Hepatocyte (in vitro differentiated cells): ENCODE data around the gene BPIFA1. TPM values are rescaled to one million over a fixed set of nuclear protein-coding genes. Genes with fewer than 3 reads are reported as not detected.

Source experiments
- DNase-seq: peaks from one replicate; pipeline ENCODE4 v3.0.0-alpha.2; 2016; ENCODE audit warnings: low spot score
- H2AFZ ChIP-seq: fragments of 200-600 bp; sonication (generic); 2 replicates; pipeline ENCODE4 v1.6.0; 2016; ENCODE audit warnings: antibody characterized with exemption, mild to moderate bottlenecking
- H3K27ac ChIP-seq: fragments of 200-600 bp; sonication (generic); 2 replicates; pipeline ENCODE4 v1.5.1; 2016; ENCODE audit warnings: mild to moderate bottlenecking
- H3K27me3 ChIP-seq: fragments of 200-600 bp; sonication (generic); 2 replicates; pipeline ENCODE4 v1.6.1; 2016
- H3K36me3 ChIP-seq: fragments of 200-600 bp; sonication (generic); replicated peaks from 2 replicates; pipeline ENCODE4 v1.5.1; 2016; ENCODE audit warnings: low read depth; ENCODE audit not compliant: insufficient read depth
- H3K4me1 ChIP-seq: fragments of 200-600 bp; sonication (generic); 2 replicates; pipeline ENCODE4 v1.5.1; 2016; ENCODE audit warnings: mild to moderate bottlenecking, moderate library complexity; ENCODE audit not compliant: insufficient read depth
- H3K4me2 ChIP-seq: fragments of 200-600 bp; sonication (generic); 2 replicates; pipeline ENCODE4 v1.6.0; 2016
- H3K4me3 ChIP-seq: fragments of 200-600 bp; sonication (generic); 2 replicates; pipeline ENCODE4 v1.5.1; 2016; ENCODE audit warnings: mild to moderate bottlenecking
- H3K79me2 ChIP-seq: fragments of 200-600 bp; sonication (generic); 2 replicates; pipeline ENCODE4 v1.6.0; 2017; ENCODE audit warnings: mild to moderate bottlenecking
- H3K9me2 ChIP-seq: fragments of 200-600 bp; sonication (generic); replicated peaks from 2 replicates; pipeline ENCODE4 v1.6.0; 2017; ENCODE audit warnings: mild to moderate bottlenecking; ENCODE audit not compliant: insufficient read depth
- H3K9me3 ChIP-seq: fragments of 200-600 bp; sonication (generic); 2 replicates; pipeline ENCODE4 v1.5.1; 2016; ENCODE audit warnings: low read depth, mild to moderate bottlenecking
- H4K20me1 ChIP-seq: fragments of 200-600 bp; sonication (generic); 2 replicates; pipeline ENCODE4 v1.6.0; 2016; ENCODE audit warnings: mild to moderate bottlenecking; ENCODE audit not compliant: insufficient read depth, poor library complexity, severe bottlenecking
- EZH2 ChIP-seq: fragments of 200-600 bp; sonication (generic); IDR thresholded peaks from 2 replicates; pipeline ENCODE4 v1.6.1; 2016; ENCODE audit warnings: antibody characterized with exemption, mild to moderate bottlenecking, borderline replicate concordance
- EZH2phosphoT487 ChIP-seq: fragments of 200-600 bp; sonication (generic); IDR thresholded peaks from one replicate; pipeline ENCODE4 v1.6.1; 2018; ENCODE audit warnings: antibody characterized with exemption, mild to moderate bottlenecking, low read depth, moderate library complexity; ENCODE audit not compliant: unreplicated experiment, severe bottlenecking
- WGBS: methylation state at CpG from one replicate; pipeline ENCODE4 v1.1.6; 2016; ENCODE audit warnings: low lambda C conversion rate; ENCODE audit errors: missing lambda C conversion rate; 5-methylcytosine and 5-hydroxymethylcytosine counted together
- polyA plus RNA-seq: library from polyadenylated mRNA; unstranded; fragments of >200 nt; fragmentation: Nextera tagmentation; extraction: Ambion mirVana; gene quantifications from 2 replicates; pipeline ENCODE4 v1.2.1, GENCODE V29; 2016
- total RNA-seq: library from RNA; depleted of rRNA; stranded (reverse); fragments of >200 nt; gene quantifications from 2 replicates; pipeline ENCODE4 v1.2.3, GENCODE V29; 2014
- TF ChIP-seq, protein P1 (sequence below): fragments of 200-600 bp; sonication (generic); IDR thresholded peaks from 2 replicates; pipeline ENCODE4 v1.5.1; 2016; ENCODE audit warnings: antibody characterized with exemption, mild to moderate bottlenecking; ENCODE audit not compliant: poor library complexity

Gene BPIFA1
- total and polyA plus RNA-seq, 2 experiments from 2014 or later, result not detected

DNA sequence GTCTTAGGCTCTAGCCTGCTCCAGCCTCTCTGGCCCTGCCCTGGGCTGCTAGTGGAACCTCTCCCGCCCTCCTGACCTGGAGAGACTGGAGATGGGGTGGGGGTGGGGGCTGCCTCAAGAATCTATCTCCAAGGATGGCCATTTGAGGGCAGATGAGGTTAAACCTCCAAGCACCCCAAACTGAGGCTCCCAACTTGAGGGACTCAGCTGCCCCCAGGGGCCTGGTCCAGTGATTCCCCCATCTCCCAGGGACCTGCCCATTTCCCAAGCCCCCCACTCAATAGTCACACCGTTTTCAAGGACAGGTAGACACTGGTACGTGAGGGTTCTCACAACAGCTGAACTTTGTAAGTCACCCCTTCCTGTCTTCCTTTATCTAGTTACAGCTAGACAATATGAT is 40.1 kb downstream of the BPIFA1 start:
- no peaks in the 10 kb centered on the region for H3K79me2 ChIP-seq
- H3K36me3 ChIP-seq, result no peaks in the 10 kb centered on the region
- no peaks in the 10 kb centered on the region for H3K9me3 ChIP-seq
- no peak overlapping the region for H3K27ac ChIP-seq
- TF ChIP-seq, protein P1, sequence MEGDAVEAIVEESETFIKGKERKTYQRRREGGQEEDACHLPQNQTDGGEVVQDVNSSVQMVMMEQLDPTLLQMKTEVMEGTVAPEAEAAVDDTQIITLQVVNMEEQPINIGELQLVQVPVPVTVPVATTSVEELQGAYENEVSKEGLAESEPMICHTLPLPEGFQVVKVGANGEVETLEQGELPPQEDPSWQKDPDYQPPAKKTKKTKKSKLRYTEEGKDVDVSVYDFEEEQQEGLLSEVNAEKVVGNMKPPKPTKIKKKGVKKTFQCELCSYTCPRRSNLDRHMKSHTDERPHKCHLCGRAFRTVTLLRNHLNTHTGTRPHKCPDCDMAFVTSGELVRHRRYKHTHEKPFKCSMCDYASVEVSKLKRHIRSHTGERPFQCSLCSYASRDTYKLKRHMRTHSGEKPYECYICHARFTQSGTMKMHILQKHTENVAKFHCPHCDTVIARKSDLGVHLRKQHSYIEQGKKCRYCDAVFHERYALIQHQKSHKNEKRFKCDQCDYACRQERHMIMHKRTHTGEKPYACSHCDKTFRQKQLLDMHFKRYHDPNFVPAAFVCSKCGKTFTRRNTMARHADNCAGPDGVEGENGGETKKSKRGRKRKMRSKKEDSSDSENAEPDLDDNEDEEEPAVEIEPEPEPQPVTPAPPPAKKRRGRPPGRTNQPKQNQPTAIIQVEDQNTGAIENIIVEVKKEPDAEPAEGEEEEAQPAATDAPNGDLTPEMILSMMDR, result no peak
- TF ChIP-seq EZH2 (no peak), EZH2phosphoT487 (no peak)
- H3K27me3 ChIP-seq, result peaks cover 14% of the 10 kb centered on the region
- H4K20me1 ChIP-seq, result no peaks in the 10 kb centered on the region
- H3K4me3 ChIP-seq, result no peak overlapping the region
- H3K4me2 ChIP-seq, result no peak overlapping the region
- no peak overlapping the region for H2AFZ ChIP-seq
- H3K4me1 ChIP-seq, result no peaks in the 10 kb centered on the region
- no peaks in the 10 kb centered on the region for H3K9me2 ChIP-seq
- 64% methylated on average over 2 of the region's 3 CpGs for WGBS
- no peak for DNase-seq

DNA sequence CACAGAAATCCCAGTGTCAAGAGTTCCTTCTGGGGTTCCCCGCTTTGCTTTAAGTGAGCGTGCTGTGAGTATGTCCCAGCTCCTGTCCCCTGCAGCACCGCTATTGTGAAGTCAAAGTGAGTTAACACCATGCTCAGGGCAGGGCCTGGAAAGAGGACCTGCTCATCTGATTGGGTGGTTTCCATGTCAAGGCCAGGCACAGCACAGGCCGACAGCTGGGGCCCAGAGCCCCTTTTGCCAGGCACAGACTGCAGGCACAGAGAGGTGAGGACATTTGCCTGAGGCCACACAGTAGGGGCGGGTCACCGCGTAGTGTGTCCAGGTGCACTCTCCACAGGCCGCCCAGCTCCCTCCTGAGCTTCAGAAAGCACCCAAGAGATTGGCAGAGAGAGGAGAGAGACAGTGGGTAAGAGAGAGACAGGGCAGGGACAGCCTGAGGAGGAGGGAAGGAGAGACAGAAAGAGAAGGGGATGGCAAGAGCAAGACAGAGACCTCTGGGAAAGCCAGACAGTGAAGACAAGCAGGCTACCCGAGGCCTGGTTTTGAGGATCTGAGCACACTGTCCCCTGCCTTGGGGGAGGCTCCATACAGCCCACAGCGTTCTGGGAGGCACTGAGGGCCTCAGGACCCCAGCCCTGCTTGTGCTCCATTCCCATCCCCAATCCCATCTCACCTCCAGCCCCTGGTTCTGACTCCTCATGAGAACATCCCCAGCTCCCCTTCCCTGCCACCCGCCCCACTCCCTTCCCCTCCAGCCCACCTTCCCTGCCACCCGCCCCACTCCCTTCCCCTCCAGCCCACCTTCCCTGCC is 40.7 kb downstream of the BPIFA1 start:
- H2AFZ ChIP-seq, result no peak overlapping the region
- no peaks in the 10 kb centered on the region for H3K9me3 ChIP-seq
- TF ChIP-seq EZH2phosphoT487 (no peak), EZH2 (no peak)
- TF ChIP-seq, protein P1, result no peak
- no peaks in the 10 kb centered on the region for H3K9me2 ChIP-seq
- no peak overlapping the region for H3K4me3 ChIP-seq
- no peak overlapping the region for H3K4me2 ChIP-seq
- no peaks in the 10 kb centered on the region for H3K79me2 ChIP-seq
- no peak for DNase-seq
- peaks cover 9% of the 10 kb centered on the region for H3K27me3 ChIP-seq
- H3K4me1 ChIP-seq, result no peaks in the 10 kb centered on the region
- H3K27ac ChIP-seq, result no peak overlapping the region
- H3K36me3 ChIP-seq, result no peaks in the 10 kb centered on the region
- no peaks in the 10 kb centered on the region for H4K20me1 ChIP-seq
- WGBS, result 73% methylated on average over 10 of the region's 12 CpGs

DNA sequence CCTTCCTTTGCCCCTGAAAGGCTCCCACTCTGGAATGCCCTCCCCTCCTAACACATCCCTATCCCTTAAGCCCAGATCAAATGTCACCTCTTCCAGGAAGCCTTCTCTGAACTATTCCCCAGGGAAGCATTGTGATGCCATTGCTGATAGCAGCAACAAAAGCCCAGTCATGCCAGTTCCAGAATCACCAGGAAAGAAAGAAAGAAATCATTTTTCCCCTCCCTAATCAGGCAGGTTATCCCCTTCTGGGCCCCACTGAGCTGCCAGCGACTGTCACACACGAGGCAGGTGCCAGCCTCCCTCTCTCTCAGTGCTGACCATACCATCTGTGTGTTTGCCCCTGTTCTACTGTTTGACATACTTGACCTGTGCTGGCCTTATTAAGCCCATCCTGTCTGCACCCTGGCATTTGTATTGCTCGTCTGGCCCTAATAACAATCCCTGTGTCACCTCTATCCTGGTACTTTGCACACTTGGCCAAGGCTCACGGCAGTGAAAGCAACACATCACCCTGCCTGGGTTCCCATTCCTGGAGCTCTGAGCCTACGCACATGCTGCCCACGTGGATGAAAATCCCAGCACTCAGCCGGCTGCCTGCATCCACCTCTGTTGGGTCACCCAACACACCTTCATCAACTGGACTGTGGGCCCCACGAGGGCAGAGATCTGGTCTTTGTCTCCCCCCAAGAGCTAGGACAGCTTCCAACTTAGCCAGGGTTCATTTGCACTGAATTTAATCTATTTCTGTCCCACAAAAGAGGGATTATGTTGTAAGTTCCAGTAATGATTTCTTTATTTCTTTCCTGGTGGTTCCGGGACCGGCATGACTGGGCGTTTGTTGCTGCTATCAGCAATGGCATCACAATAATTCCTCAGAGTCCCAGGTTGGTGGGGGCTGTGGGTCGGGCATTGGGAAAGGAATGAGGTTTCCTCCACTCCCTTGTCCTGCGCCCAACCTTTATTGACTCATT is 42.0 kb downstream of the BPIFA1 start:
- H3K4me2 ChIP-seq, result no peak overlapping the region
- H3K27ac ChIP-seq, result peak overlapping the region; percentile 38
- no peaks in the 10 kb centered on the region for H3K79me2 ChIP-seq
- H3K9me3 ChIP-seq, result no peaks in the 10 kb centered on the region
- H4K20me1 ChIP-seq, result no peaks in the 10 kb centered on the region
- 58% methylated on average over 13 of the region's 13 CpGs for WGBS
- no peak overlapping the region for H2AFZ ChIP-seq
- TF ChIP-seq, protein P1, result no peak
- TF ChIP-seq EZH2 (no peak), EZH2phosphoT487 (no peak)
- no peaks in the 10 kb centered on the region for H3K36me3 ChIP-seq
- no peaks in the 10 kb centered on the region for H3K9me2 ChIP-seq
- no peaks in the 10 kb centered on the region for H3K4me1 ChIP-seq
- no peak for DNase-seq
- H3K4me3 ChIP-seq, result no peak overlapping the region
- peaks cover 5% of the 10 kb centered on the region for H3K27me3 ChIP-seq
